DMS153 treated with DMSO at 0.1 percent for 48 hours (cell line): Measurements from ENCODE around the gene SOD2.
"Not testable (repeated sequence)": the region's sequence is repeated elsewhere in the genome, so short reads cannot be mapped to it uniquely, and the experiment has no call there.

Experiments used
- DNase-seq: peaks from one replicate; lab custom pipeline; 2025; ENCODE audit not compliant: unreplicated experiment; lab: John Stamatoyannopoulos, UW

The SOD2 gene

DNA sequence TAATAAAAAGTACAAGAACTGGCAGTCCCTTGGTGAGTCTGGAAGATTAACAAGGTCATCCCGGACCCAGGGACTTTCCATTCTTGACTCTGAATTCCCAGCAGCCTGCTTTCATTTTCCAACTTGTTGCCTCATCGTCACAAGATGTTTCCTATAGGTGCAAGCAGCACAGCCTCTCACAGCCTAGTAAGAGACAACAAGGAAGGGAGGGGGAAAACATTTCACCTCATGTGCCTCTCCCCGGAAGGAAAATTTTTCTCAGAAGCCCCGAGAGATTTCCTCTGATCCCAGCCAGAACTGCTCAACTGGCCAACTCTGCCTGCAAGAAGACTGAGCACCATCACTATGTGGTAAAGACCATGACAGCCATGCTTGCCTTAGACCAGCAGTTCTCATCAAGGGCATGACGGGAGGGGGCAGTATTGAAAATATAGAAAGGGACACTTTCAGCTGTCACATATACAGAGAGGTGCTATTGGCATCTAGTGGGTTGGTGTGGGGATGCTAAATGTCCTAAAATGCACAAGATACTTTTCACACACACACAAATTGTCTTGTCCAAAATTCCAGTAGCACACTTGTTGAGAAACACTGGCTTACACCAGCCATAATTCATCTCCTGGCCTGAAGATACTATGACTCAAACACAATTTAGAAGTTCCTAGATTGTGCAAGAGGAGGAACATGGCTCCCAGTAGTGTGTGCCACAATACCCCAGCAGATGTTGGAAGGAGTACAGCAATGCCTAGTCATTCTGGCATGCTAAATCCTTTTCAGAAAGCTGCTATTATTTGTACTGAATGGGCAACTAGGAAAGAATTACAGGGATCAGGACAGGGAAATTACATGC lies 23.4 kb upstream of the SOD2 start:
- no peak for DNase-seq

DNA sequence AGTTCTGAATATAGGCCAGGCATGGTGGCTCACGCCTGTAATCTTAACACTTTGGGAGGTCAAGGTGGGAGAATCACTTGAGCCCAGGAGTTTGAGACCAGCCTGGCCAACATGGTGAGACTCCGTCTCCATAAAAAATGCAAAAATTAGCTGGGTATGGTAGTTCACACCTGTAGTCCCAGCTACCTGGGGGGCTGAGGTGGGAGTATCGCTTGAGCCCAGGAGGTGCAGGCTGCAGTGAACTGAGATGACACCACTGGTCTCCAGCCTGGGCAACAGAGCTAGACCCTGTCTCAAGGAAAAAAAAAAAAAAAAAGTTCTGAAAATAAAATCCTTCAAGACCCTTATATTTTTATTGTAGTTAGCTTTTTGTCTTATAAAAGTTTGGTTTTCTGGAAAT lies 22.6 kb upstream of the SOD2 start:
- DNase-seq, result no peak

DNA sequence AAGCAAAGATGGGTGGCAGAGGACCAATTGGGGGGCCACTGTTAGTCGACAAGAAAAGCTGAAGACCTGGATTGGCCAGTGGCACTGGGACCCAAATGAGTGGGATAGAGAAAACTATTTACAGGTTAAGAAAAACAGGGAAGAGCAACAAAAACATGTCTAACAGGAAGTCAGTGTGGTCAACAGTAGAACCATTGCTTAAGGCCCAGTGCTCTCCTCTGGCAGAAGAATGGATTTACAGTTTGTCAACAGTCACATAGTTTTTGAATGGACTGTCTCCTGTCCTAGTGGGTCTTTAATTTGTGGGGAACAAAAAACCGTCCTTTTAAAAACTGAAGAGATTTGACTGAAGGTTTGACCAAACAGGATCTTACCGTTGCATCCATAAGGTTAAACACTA lies 22.1 kb upstream of the SOD2 start:
- no peak for DNase-seq

DNA sequence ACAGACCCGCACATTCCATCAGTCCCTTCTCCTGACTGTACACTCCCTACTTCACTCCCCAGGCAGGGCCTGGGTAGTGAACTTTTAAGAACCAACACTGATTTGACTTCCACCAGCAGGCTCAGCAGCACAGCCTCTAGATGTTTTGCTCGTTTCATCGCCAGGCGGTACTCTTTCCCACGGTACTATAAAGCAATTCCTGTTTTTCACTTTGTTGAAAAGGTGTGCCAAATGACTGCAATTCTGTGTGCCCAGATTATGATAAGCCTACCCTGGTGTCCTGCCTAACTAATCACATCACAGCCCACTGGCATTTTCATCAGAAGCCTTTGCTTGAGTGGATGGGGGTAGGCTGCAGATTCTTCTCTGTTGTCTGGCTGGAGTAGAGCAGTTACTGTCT lies 21.4 kb upstream of the SOD2 start:
- no peak for DNase-seq

DNA sequence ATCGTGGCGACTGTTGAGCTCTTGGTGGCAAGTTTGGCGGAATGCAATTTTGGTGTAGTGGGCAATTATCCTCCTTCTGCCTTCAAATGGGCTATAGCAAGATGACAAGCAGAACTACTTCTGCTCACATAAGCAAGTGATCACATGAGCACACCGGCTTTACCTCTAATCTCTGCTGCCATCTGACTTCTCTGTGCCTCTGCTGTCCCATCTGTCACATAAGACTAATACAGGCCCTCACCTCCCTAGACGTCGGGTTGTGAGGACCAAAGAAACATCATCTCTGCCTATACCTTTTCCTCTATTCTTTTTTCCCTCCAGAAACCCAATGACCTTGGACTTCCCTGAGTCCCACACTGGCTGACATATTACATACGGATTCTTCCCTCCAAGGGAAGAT lies 20.9 kb upstream of the SOD2 start:
- no peak for DNase-seq

DNA sequence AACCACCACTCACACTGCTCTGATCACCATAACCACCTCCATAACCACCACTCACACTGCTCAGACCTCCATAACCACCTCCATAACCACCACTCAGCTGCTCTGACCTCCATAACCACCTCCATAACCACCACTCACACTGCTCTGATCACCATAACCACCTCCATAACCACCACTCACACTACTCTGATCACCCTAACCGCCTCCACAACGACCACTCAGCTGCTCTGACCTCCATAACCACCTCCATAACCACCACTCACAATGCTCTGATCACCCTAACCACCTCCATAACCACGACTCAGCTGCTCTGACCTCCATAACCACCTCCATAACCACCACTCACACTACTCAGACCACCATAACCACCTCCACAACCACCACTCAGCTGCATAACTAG lies 19.3 kb upstream of the SOD2 start:
- not testable (repeated sequence) for DNase-seq

DNA sequence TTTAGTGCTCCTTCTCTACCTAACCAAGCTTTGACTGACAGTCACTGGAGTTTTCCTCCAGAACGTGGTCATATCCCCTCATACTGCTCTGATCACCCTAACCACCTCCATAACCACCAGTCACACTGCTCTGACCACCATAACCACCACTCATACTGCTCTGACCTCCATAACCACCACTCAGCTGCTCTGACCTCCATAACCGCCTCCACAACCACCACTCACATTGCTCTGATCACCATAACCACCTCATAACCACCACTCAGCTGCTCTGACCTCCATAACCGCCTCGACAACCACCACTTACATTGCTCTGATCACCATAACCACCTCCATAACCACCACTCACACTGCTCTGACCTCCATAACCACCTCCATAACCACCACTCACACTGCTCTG lies 17.6 kb upstream of the SOD2 start:
- not testable (repeated sequence) for DNase-seq

DNA sequence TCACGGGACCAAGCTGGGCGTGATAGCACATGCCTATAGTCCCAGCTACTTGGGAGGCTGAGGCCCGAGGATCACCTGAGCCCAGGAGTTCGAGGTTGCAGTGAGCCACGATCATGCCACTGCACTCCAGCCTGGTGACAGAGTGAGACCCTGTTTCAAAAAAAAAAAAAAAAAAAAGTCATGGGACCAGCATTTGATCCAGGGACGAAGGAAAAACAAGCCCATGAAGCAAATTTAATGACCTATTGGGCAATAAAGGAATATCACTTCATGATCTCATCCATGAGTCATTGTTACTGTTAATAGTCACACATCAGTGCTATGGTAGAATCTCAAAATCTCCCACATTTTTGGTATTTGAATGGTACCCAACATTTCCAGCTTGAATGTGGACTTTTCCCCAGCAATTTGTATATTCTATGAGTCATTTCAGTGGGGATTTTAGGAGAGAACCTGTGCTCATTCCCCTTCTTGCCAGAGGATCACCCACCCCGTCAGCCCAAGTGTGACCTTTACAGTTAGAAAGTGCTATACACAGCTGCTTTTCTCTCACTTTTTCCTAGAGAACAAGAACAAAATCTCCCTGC lies 8.5 kb upstream of the SOD2 start:
- no peak for DNase-seq

DNA sequence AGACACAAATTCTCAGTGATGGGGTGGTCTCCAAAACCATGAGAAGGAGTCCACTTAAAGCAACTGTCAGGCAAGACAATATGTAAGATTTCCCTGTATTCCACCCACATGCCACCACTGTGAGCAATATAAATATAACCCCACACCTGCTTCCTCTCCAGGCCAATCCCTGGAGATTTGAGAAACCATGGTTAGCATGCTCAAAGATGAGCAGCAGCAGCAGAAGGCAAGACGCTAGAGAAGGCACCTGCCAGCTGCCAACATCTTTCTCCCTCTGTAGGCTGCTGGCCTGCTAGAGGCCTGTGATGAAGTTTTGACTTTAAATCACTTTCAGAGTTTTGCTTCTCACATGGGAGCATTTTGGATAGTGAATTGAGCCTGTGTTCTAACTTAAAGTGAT lies 7.9 kb upstream of the SOD2 start:
- no peak for DNase-seq

DNA sequence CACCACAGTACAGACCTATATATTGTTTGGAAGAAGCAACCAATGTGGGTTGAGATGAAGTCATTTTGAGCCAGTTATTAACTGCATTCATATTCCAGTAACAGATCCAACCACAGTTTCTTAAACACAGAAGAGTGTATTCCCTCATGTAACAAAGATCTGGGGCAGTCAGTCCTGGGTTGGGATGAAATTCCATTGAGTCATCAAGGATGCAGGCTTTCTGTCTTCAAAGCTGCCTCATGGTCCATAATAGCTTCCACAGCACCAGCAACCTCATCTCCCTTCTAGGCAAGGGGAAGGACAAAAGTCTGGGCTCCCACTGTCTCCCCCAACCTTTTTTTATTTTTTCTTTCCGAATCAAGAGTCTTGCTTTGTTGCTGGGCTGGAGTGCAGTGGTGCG lies 2.9 kb upstream of the SOD2 start:
- no peak for DNase-seq

DNA sequence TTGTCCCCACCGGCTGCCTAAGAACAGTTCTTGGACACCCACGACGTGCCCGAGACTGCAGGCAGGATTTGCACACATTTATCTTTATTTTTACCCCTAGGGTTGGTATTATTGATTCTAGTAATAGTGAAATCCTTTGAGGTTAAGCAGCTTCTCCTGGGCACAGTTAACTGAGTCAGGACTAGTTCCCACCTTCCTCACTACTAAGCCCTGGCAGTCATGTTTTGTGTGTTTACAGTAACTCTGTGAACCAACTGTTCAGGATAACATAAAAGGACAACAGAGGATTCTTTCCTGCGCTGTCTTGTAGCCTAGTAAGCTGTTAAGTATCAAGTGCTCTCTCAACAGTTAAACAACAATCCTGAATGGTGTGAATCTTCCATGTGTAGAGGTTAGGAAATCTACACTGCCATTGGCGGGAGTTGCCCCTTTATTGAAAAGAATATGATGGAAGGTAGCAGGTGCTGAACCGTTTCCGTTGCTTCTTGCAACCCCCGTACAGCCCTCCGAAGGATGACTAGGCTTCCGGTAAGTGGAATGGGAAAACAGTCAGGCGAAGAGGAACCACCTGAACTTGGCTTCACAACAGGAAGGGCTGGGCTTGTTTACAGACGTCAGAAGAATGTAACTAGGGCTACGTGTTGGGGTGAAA lies 979 bp upstream of the SOD2 start:
- DNase-seq, result peak; percentile 75

DNA sequence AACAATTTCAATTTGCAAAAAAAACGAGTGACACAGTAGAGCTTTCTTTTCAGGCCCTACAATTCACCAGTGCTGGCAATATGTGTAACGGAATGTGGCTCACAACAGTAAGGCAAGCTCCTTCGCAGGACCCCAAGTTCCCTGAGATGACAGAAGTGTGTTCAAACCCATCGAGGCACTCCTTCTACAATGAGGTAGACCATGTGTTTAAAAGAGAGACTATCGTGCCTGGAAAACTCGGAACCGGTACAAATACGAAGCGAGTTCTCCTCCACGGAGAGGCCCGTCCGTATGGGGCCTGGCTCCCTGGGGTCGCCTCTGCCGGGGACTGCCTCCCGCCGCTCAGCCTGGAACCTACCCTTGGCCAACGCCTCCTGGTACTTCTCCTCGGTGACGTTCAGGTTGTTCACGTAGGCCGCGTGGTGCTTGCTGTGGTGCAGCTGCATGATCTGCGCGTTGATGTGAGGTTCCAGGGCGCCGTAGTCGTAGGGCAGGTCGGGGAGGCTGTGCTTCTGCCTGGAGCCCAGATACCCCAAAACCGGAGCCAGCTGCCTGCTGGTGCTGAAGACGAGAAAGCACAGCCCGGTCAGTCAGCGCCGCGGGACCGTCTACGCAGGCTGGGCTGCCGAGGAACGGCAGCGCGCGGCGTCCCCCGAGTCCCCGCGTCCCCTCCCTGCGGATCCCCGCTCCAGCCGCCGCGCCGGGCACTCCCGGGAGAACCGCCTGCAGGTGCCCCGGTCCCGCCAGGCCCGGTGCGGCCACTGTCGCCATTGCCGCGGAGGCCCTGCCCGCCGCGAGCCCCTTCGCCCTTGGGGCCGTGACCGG lies 526 bp downstream of the SOD2 start:
- no peak for DNase-seq

DNA sequence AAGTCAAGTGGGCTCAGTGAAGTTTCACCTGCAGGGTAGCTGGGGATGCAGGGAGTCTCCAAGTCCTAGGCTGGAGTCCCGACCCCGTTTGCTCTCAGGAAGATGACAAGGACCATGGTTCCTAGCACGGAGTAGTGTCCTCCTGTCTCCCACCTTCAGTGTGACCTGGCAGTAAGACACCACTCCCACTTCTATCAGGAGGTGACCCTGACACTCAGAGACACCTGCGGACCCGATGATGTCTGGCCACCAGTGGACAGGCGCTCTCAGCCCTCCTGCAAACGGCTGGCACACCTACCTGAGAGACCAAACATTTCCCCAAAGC lies 1.1 kb downstream of the SOD2 start:
- no peak for DNase-seq

DNA sequence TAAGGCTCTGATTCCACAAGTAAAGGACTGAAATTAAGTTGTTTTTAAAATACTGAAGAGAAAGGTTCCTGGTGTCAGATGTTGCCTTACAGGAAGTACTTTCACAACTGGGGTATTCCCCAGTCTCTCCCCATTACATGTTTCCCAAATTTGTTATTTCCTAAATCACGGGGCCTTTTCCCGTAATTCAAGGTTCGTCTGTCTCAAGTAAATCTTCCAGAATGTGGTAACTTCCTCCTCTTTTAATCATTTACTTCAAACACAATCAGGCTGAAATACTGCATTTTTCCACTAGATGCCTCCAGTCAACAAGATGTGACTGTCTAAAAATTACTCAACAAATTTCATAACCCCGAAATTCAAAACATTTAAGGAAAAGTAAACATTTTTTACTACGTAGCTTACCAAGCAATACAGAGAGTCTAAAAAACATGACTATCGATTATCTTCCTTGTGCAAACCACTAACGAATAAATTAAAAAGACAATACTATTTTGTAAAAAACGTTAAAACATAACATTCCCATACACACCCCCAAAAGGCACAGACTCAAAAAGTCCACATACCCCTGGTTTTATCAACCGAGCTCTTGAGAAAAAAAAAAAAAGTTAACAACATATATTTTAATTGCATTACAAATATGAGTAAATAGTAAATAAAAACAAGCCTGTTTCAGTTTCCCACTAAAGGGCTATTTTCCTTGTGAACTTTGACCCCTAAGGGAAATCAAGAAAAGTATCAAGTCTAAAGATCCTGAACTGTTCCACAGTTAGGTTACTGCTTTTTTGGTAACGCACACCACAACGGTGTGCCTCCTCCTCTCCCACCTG lies 1.7 kb downstream of the SOD2 start:
- DNase-seq, result peak; percentile 21

DNA sequence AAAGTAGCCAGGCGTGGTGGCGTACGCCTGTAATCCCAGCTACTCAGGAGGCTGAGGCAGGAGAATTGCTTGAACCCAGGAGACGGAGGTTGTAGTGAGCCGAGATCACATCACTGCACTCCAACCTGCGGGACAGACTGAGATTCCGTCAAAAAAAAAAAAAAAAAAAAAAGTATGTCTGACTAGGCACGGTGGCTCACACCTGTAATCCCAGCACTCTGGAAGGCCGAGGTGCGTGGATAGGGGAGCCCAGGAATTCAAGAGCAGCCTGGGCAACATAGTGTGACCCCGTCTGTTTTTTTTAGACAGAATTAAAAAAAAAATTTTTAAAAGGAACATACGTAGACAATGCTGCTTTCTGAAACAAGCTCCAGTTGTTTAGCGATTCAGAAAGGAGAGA lies 2.9 kb downstream of the SOD2 start:
- DNase-seq, result not testable (repeated sequence)

DNA sequence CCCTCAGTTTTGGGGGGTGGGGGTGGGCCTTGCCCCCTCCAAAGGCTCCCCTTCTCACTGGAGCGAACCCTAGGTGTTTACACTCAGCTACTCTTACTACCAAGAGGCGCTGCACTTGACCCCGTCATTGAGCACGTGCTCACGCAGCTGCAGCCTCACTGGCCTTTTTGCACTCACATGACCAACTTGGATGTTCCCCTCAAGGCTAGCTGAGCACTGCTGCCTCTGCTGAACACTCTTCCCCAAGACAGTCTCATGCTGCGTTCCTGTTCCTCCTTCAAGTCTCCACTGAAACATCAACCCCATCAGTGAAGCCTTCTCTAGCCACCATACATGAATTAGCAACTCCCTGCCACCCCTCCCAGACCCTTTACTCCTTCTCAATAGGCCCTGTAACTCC lies 4.0 kb downstream of the SOD2 start:
- DNase-seq, result no peak

DNA sequence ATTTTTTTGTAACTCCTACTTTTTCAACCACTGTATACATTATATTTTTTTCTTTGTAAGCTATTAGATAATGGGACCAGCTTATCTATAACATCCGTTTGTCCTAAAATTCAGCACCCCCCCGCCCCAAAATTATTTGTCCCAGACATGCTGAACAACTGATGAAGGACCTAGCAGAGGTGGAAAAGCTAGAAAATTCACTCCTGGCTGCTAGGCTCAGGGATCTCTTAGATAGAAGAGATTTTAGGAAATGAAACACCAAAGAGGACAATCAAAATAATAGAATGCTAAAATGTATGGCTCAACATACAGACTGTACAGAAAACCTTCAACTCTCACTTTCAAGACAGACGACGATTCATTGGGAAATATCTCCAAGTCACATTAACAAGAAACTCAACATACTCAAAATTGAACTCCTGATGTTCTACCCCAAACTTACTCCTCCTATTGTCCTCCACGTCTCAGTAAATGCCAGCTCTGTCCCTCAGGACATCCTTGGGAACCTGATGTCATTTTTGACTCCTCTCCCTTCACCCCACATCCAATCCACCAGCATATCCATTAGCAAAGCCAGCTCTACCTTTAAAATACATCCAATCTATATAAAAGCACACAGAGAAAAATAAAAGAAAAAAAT lies 4.7 kb downstream of the SOD2 start:
- no peak for DNase-seq

DNA sequence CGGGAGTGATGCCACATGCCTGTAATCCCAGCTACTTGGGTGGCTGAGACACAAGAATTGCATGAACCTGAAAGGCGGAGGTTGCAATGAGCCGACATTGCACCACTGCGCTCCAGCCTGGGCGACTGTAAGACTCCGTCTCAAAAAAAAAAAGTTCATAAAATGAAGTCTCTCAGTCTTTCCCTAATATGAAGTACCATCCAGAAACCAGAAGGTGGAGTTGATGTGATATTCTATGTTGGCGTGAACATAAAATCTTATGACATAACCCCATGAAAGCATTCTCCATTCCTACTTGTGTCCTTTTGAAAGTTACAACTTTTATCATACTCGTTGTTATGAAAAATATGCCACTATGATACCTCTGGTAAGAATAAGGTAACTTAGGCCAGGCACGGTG lies 5.7 kb downstream of the SOD2 start:
- DNase-seq, result no peak

DNA sequence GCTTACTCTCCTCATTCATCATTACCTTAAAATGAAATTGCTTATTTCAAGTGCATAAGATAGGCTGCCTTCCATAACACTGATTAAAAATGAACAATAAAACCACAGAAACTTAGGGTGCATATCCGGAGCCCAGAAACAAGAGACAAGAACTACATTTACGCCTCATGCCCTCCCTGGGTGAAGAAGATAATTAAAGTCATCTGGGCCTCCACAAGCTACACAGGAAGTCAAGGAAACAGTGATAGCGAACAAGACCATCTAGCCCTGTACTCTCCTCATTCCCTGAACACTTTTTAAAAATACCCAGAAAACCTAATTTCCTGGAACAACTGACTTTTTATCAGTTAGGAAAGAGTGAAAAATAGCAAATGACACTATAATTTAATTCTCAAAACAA lies 6.3 kb downstream of the SOD2 start:
- no peak for DNase-seq

DNA sequence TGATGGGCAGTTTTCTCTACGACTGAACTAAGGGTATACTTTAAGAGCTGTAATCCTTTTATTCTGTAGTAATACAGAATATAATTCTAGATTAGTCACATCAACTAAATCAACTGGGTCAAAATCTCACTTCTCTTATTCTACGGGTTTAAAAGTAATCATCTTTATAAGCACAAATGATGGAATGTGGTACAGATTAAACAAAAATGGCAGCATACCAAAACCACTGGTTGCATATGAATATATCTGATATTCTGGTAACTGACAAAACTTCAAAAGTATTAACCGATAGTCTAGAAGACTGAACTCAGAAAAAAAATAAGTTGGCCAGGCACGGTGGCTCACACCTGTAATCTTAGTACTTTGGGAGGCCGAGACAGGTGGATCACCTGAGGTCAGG lies 7.0 kb downstream of the SOD2 start:
- DNase-seq, result no peak

DNA sequence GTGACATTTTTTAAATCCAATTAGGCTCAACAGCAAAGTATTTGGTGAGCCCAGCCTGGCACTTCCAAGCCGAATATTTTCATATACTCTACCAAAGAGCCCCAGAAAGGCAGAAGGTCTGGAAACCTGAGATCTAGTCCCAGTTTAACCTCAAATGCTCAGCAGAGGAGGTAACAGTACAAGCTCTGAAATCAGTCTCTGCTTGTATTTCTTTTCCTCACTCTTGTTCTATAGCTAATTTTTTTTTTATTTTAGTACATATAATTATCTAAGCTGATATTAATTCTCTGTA lies 9.1 kb downstream of the SOD2 start:
- no peak for DNase-seq
